CD14-positive monocyte (primary cell): ENCODE results near the gene GTPBP4. TPM values are rescaled to one million over a fixed set of nuclear protein-coding genes. Genes with fewer than 3 reads are reported as not detected.

ENCODE experiments used
- DNase-seq, 3 donors: peaks; one replicate each; pipeline ENCODE4 v3.0.0-alpha.2; 2011 to 2022
- H2AFZ ChIP-seq: 2 replicates; pipeline ENCODE4 v1.6.0; 2012; ENCODE audit warnings: mild to moderate bottlenecking, low read depth, low read length, inconsistent platforms; ENCODE audit not compliant: insufficient read depth, poor library complexity, severe bottlenecking
- H3K27ac ChIP-seq, 2 donors: 1 replicate in 1 of 2; 2 replicates in 1 of 2; pipeline ENCODE4 v1.5.1; 2012 to 2013; ENCODE audit warnings: low read length in 2 of 2, control low read depth in 1 of 2, inconsistent platforms in 1 of 2, low read depth in 1 of 2, mild to moderate bottlenecking in 1 of 2
- H3K27me3 ChIP-seq, 2 donors: one replicate each; pipeline versions ENCODE4 v1.6.0 to v1.6.1; 2011 to 2013; ENCODE audit warnings: low read length in 2 of 2; ENCODE audit not compliant: control insufficient read depth in 2 of 2, insufficient read depth in 2 of 2
- H3K36me3 ChIP-seq, 2 donors: replicated peaks in 1 of 2; 1 replicate in 1 of 2; 2 replicates in 1 of 2; pipeline versions ENCODE4 v1.5.1 to v1.6.1; 2012 to 2013; ENCODE audit warnings: low read length in 2 of 2, control low read depth in 1 of 2, inconsistent platforms in 1 of 2, mild to moderate bottlenecking in 1 of 2; ENCODE audit not compliant: insufficient read depth in 2 of 2, control insufficient read depth in 1 of 2
- H3K4me1 ChIP-seq, 2 donors: 1 replicate in 1 of 2; 2 replicates in 1 of 2; pipeline versions ENCODE4 v1.5.1 to v1.6.1; 2012 to 2013; ENCODE audit warnings: low read length in 2 of 2, control low read depth in 1 of 2, inconsistent platforms in 1 of 2, mild to moderate bottlenecking in 1 of 2, moderate library complexity in 1 of 2; ENCODE audit not compliant: insufficient read depth in 2 of 2, control insufficient read depth in 1 of 2
- H3K4me2 ChIP-seq: replicated peaks from 2 replicates; pipeline ENCODE3; 2012; ENCODE audit warnings: low read length, moderate library complexity, mild to moderate bottlenecking; ENCODE audit not compliant: poor library complexity, severe bottlenecking; ENCODE audit errors: extremely low read depth
- H3K4me3 ChIP-seq, 3 experiments: fragments of 200-600 bp in 1 of 3; sonication (generic) in 1 of 3; replicated peaks in 1 of 3; 1 replicate in 2 of 3; 2 replicates in 1 of 3; pipeline ENCODE4 v1.5.1; 2011 to 2013; ENCODE audit warnings: low read length in 3 of 3, mild to moderate bottlenecking in 3 of 3, control low read depth in 2 of 3, low read depth in 2 of 3, inconsistent platforms in 1 of 3, moderate library complexity in 1 of 3
- H3K79me2 ChIP-seq: 2 replicates; pipeline ENCODE4 v1.6.0; 2012; ENCODE audit warnings: mild to moderate bottlenecking, control low read depth, inconsistent platforms, low read length, moderate library complexity; ENCODE audit not compliant: insufficient read depth
- H3K9ac ChIP-seq: 2 replicates; pipeline ENCODE4 v1.6.0; 2017; ENCODE audit warnings: low read length, mild to moderate bottlenecking; ENCODE audit not compliant: insufficient read depth, poor library complexity, severe bottlenecking
- H3K9me3 ChIP-seq, 2 donors: replicated peaks in 1 of 2; 1 replicate in 1 of 2; 2 replicates in 1 of 2; pipeline versions ENCODE4 v1.5.1 to v1.6.1; 2012 to 2013; ENCODE audit warnings: low read length in 2 of 2, control low read depth in 1 of 2; ENCODE audit not compliant: control insufficient read depth in 1 of 2, insufficient read depth in 1 of 2
- H4K20me1 ChIP-seq: 2 replicates; pipeline ENCODE4 v1.6.0; 2012; ENCODE audit warnings: mild to moderate bottlenecking, low read length, control low read depth, moderate library complexity; ENCODE audit not compliant: insufficient read depth
- H3K27ac Mint-ChIP-seq, 7 donors: one replicate each; pipeline ENCODE4 v1.8.0; 2020; ENCODE audit warnings: mild to moderate bottlenecking in 7 of 7, mixed read lengths in 7 of 7, moderate library complexity in 6 of 7, inconsistent platforms in 2 of 7
- H3K27me3 Mint-ChIP-seq, 3 donors: one replicate each; pipeline ENCODE4 v1.8.0; 2021 to 2022; ENCODE audit warnings: low read depth in 3 of 3, mild to moderate bottlenecking in 3 of 3, mixed read lengths in 3 of 3, moderate library complexity in 3 of 3, inconsistent platforms in 1 of 3
- H3K36me3 Mint-ChIP-seq, 2 donors: one replicate each; pipeline ENCODE4 v1.8.0; 2020; ENCODE audit warnings: mixed read lengths in 2 of 2, inconsistent platforms in 1 of 2, mild to moderate bottlenecking in 1 of 2
- H3K4me1 Mint-ChIP-seq: one replicate; pipeline ENCODE4 v1.8.0; 2020; ENCODE audit warnings: mild to moderate bottlenecking, mixed read lengths
- H3K4me3 Mint-ChIP-seq, 2 donors: one replicate each; pipeline ENCODE4 v1.8.0; 2020; ENCODE audit warnings: mild to moderate bottlenecking in 2 of 2, mixed read lengths in 2 of 2, moderate library complexity in 1 of 2
- H3K9me3 Mint-ChIP-seq, 7 donors: one replicate each; pipeline ENCODE4 v1.8.0; 2020 to 2022; ENCODE audit warnings: mixed read lengths in 7 of 7, mild to moderate bottlenecking in 6 of 7, moderate library complexity in 6 of 7, inconsistent platforms in 2 of 7
- WGBS: methylation state at CpG from one replicate; pipeline ENCODE4 v1.1.5; 2013; ENCODE audit warnings: missing lambda C conversion rate; ENCODE audit not compliant: insufficient coverage; 5-methylcytosine and 5-hydroxymethylcytosine counted together
- intact Hi-C, 2 donors: fragments of 100-400 bp; cut with micrococcal nuclease; formaldehyde crosslinking; loops; one replicate each; pipeline versions ENCODE4 v1.15.0 to v1.15.1; 2023
- polyA plus RNA-seq, 3 donors: library from polyadenylated mRNA; depleted of rRNA in 1 of 3; unstranded in 2 of 3; stranded (reverse) in 1 of 3; fragments of 300-500 nt in 2 of 3; fragments of >200 nt in 1 of 3; fragmentation: Illumina TruSeq in 2 of 3; gene quantifications; 1 replicate in 2 of 3; 2 replicates in 1 of 3; pipeline ENCODE4 v1.2.3, GENCODE V29; 2012 to 2021
- TF ChIP-seq, protein P1 (sequence below): fragments of 200-600 bp; IDR thresholded peaks from one replicate; pipeline ENCODE4 v1.8.0; 2022; ENCODE audit warnings: antibody characterized with exemption, mild to moderate bottlenecking

GTPBP4 gene
- polyA plus RNA-seq, 3 donors = 9.9 to 16.1 (median 12.2) TPM

DNA sequence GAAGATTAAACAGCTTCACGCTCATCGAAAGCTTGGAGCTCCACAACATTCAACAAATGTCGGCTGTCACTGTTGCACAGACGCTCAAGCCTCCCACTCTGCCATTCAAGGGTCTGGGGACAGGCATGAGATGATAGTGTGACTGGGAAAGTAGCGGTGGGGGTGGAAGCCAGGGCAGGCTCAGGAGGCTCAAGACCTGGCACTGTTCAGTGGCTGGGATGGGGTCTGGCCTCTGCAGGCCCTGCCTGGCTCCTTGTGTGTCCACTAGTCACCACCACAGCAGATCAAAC lies 13.5 kb upstream of the GTPBP4 start:
- no peak overlapping the region for H3K4me3 ChIP-seq
- peaks cover 21% of the 10 kb centered on the region for H3K4me1 Mint-ChIP-seq
- H3K4me2 ChIP-seq = no peak overlapping the region
- H3K4me3 Mint-ChIP-seq = no peak overlapping the region
- peaks cover 0 to 12% of the 10 kb centered on the region in 2 donors for H3K36me3 Mint-ChIP-seq
- peaks cover under 1 to 2% (median under 1%) of the 10 kb centered on the region in 3 donors for H3K27me3 Mint-ChIP-seq
- H3K27ac ChIP-seq = no peak overlapping the region
- DNase-seq = no peak
- intact Hi-C loops = no loop called here
- WGBS = 100% methylated on average over 1 of the region's 5 CpGs
- no peaks in the 10 kb centered on the region for H3K79me2 ChIP-seq
- TF ChIP-seq, protein P1, sequence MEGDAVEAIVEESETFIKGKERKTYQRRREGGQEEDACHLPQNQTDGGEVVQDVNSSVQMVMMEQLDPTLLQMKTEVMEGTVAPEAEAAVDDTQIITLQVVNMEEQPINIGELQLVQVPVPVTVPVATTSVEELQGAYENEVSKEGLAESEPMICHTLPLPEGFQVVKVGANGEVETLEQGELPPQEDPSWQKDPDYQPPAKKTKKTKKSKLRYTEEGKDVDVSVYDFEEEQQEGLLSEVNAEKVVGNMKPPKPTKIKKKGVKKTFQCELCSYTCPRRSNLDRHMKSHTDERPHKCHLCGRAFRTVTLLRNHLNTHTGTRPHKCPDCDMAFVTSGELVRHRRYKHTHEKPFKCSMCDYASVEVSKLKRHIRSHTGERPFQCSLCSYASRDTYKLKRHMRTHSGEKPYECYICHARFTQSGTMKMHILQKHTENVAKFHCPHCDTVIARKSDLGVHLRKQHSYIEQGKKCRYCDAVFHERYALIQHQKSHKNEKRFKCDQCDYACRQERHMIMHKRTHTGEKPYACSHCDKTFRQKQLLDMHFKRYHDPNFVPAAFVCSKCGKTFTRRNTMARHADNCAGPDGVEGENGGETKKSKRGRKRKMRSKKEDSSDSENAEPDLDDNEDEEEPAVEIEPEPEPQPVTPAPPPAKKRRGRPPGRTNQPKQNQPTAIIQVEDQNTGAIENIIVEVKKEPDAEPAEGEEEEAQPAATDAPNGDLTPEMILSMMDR = no peak
- H4K20me1 ChIP-seq = no peaks in the 10 kb centered on the region
- peaks cover 13 to 20% of the 10 kb centered on the region in 2 donors for H3K4me1 ChIP-seq
- H3K27ac Mint-ChIP-seq = peak overlapping the region in 2 of 7 donors; percentile 26 to 79
- H3K36me3 ChIP-seq = peaks cover 0 to 6% of the 10 kb centered on the region in 2 donors
- no peaks in the 10 kb centered on the region for H3K27me3 ChIP-seq
- H2AFZ ChIP-seq = no peak overlapping the region
- H3K9me3 ChIP-seq = peaks cover 20 to 33% of the 10 kb centered on the region in 2 donors
- H3K9ac ChIP-seq = no peak overlapping the region
- H3K9me3 Mint-ChIP-seq = peaks cover 12 to 31% (median 22%) of the 10 kb centered on the region in 7 donors

DNA sequence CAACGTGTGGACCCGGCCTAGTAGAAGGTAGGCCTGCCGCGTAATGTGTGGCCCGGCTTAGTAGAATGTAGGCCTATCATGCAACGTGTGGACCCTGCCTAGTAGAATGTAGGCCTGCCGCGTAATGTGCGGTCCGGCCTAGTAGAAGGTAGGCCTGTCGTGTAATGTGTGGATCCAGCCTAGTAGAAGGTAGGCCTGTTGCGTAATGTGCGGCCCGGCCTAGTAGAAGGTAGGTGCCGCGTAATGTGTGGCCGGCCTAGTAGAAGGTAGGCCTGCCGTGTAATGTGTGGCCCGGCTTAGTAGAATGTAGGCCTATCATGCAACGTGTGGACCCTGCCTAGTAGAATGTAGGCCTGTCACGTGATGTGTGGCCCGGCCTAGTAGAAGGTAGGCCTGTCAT lies 11.9 kb upstream of the GTPBP4 start:
- no peaks in the 10 kb centered on the region for H4K20me1 ChIP-seq
- Mint-ChIP-seq H3K4me1 (peaks cover 11% of the 10 kb centered on the region), H3K27me3 (peaks cover 0 to 2% (median 0%) of the 10 kb centered on the region in 3 donors), H3K36me3 (peaks cover 0 to 17% of the 10 kb centered on the region in 2 donors), H3K27ac (no peak overlapping the region), H3K9me3 (peaks cover 25 to 46% (median 36%) of the 10 kb centered on the region in 7 donors), H3K4me3 (no peak overlapping the region)
- intact Hi-C loops = no loop called here
- no peaks in the 10 kb centered on the region for H3K27me3 ChIP-seq
- WGBS = 98% methylated on average over 20 of the region's 22 CpGs
- no peak overlapping the region for H3K9ac ChIP-seq
- DNase-seq = no peak
- H3K4me2 ChIP-seq = no peak overlapping the region
- H3K4me1 ChIP-seq = peaks cover 5 to 9% of the 10 kb centered on the region in 2 donors
- H3K79me2 ChIP-seq = no peaks in the 10 kb centered on the region
- H3K36me3 ChIP-seq = peaks cover 0 to 6% of the 10 kb centered on the region in 2 donors
- no peak overlapping the region for H3K4me3 ChIP-seq
- H3K27ac ChIP-seq = no peak overlapping the region
- no peak overlapping the region for H2AFZ ChIP-seq
- TF ChIP-seq, protein P1 = no peak
- H3K9me3 ChIP-seq = peaks cover 36 to 48% of the 10 kb centered on the region in 2 donors
